Skeletal muscle tissue (tissue), 4 donors: Measurements from ENCODE around the gene MOV10L1. TPM values are rescaled to one million over a fixed set of nuclear protein-coding genes. Genes with fewer than 3 reads are reported as not detected.

Experiments
- H3K27ac ChIP-seq: one replicate; pipeline ENCODE4 v1.7.0; 2013; ENCODE audit warnings: mild to moderate bottlenecking, low read depth, low read length, inconsistent platforms
- H3K27me3 ChIP-seq, 3 donors: one replicate each; pipeline ENCODE4 v1.7.0; 2013; ENCODE audit warnings: low read length in 3 of 3; ENCODE audit not compliant: control insufficient read depth in 3 of 3, insufficient read depth in 3 of 3
- H3K36me3 ChIP-seq, 3 donors: one replicate each; pipeline ENCODE4 v1.7.0; 2013; ENCODE audit warnings: low read length in 3 of 3; ENCODE audit not compliant: control insufficient read depth in 3 of 3, insufficient read depth in 3 of 3
- H3K4me1 ChIP-seq, 3 donors: one replicate each; pipeline ENCODE4 v1.7.0; 2013; ENCODE audit warnings: low read length in 3 of 3, mild to moderate bottlenecking in 3 of 3; ENCODE audit not compliant: control insufficient read depth in 3 of 3, insufficient read depth in 3 of 3
- H3K4me3 ChIP-seq, 3 donors: one replicate each; pipeline ENCODE4 v1.7.0; 2013; ENCODE audit warnings: low read length in 3 of 3
- H3K9ac ChIP-seq, 3 donors: one replicate each; pipeline ENCODE4 v1.7.0; 2013; ENCODE audit warnings: low read length in 3 of 3, mild to moderate bottlenecking in 3 of 3, moderate library complexity in 2 of 3, low read depth in 1 of 3
- H3K9me3 ChIP-seq, 3 donors: one replicate each; pipeline ENCODE4 v1.7.0; 2013; ENCODE audit warnings: low read length in 3 of 3; ENCODE audit not compliant: control insufficient read depth in 3 of 3
- total RNA-seq: library from RNA; depleted of rRNA; stranded (reverse); fragments of >200 nt; gene quantifications from one replicate; pipeline ENCODE4 v1.2.3, GENCODE V29; 2014
- donor health status: Osteomylitis.

MOV10L1 gene
- total RNA-seq, 1 donor from 2014 or later = 2.1 TPM

DNA sequence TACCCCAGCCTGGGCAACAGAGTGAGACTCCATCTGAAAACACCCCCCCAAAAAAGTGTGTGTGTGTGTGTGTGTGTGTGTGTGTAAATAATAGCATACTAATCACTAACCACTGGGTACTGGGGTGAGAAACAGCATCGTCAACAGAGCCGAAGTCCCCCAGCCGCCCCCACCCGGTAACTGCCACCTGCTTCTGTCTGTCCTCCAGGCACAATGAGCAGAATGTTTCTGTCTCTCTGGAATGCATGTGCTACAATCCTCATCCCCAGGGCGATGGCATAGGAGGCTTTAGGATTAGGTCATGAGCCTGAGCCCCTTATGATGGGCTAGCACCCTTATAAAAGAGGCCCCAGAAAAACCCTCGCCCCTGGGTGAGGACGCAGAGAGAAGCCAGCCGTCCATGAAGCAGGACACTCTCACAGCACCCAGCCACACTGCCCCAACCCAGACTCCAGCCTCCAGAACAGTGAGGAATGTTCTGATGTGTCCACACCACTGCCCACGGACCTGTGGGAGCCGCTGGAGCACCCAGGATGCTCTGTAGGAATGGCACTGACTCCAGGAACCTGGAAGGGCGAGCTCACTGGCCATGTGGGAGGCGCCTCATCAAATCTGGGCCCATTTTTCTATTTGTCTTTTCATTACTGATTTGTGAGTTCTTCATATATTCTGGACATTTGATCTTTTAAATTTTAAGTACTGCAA is 41.6 kb upstream of the MOV10L1 start:
- H3K9ac ChIP-seq = no peak overlapping the region
- no peaks in the 10 kb centered on the region for H3K4me1 ChIP-seq
- peaks cover 0 to 2% (median 0%) of the 10 kb centered on the region in 3 donors for H3K9me3 ChIP-seq
- H3K4me3 ChIP-seq = no peak overlapping the region
- H3K27ac ChIP-seq = no peak overlapping the region
- H3K27me3 ChIP-seq = peaks cover 18 to 27% (median 24%) of the 10 kb centered on the region in 3 donors
- H3K36me3 ChIP-seq = no peaks in the 10 kb centered on the region

DNA sequence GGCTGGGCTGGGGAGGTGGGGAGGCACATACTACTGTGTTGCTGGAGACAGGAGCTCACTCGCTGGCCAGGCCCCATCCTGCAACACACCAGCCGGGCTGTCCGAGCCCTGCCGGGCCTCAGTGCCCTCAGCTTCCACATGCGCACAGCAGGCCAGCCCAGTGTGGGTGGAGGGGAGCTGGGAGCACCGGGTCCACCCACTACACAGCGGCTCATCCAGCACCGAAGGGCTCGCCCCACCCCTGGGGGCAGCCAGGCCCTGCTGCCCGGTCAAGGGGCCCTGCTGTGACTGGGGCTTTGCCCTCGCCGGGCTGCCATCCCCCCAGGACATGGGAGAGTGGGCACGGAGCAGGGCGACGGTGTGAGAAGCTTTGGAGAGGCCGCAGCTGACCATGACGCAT is 41.0 kb upstream of the MOV10L1 start:
- Histone ChIP-seq H3K4me1 (no peaks in the 10 kb centered on the region), H3K36me3 (no peaks in the 10 kb centered on the region), H3K27me3 (peaks cover 19 to 25% (median 24%) of the 10 kb centered on the region in 3 donors), H3K27ac (no peak overlapping the region), H3K4me3 (no peak overlapping the region), H3K9ac (no peak overlapping the region), H3K9me3 (peaks cover 2 to 3% (median 3%) of the 10 kb centered on the region in 3 donors)

DNA sequence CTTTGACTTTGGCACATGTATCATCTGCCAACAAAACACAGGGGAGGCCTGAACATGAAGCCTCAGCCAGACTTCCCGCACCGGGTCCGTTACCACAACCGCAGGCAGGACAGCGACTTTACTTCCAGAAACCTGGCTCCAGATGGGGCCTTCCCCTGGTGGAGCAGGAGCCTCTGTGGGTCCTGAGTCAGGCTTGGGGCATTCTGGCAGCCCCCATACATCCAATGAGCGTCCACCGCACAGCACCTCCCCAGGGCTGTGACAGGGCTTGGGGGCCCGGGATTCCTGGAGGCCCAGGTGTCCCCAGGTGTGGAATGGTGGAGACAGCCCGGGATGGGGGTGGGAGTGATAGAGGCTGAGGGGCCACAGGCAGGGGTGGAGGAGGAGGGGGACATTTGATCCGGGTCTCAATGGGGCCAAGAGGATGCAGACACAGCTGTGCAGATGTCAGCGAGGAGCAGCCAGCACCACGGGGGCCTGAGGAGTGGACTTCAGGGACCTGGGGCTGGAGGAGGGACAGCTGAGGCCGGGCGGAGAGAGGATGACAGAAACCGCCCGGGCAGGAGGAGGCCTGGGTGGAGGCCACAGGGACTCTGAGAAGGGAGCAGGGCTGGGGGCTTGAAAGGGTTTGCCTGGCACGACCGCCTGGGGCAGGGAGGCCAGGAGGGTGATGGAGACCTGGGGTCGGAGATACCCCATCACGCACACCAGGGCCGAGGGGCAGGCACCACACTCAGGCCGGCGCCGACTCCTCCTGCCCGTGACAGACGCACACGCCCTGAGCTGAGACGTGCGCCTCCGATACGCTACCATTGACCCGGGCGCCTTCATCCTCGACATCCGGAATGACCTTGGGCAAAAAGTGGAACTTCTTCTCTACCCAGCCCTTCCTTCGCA is 40.3 kb upstream of the MOV10L1 start:
- peaks cover 2 to 6% (median 3%) of the 10 kb centered on the region in 3 donors for H3K9me3 ChIP-seq
- H3K4me3 ChIP-seq = no peak overlapping the region
- peaks cover 20 to 27% (median 22%) of the 10 kb centered on the region in 3 donors for H3K27me3 ChIP-seq
- H3K4me1 ChIP-seq = no peaks in the 10 kb centered on the region
- no peaks in the 10 kb centered on the region for H3K36me3 ChIP-seq
- H3K27ac ChIP-seq = no peak overlapping the region
- H3K9ac ChIP-seq = no peak overlapping the region

DNA sequence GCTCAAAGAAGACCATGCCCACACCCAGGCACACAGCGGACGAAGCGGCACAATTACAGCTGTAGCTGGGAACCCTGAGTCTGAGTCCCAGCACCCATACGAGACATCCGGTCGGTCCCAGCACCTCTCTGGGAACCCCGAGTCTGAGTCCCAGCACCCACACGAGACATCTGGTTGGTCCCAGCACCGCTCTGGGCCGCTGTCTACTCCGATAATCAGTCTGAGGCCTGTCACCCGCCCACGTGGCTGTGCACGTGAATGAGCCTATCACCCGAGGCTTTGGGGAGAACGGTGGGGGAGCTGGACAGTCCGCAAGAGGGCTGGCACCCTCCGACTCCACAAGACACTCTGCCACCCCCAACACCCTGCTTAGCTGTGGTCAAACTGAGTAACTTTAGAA is 37.9 kb upstream of the MOV10L1 start:
- no peaks in the 10 kb centered on the region for H3K36me3 ChIP-seq
- H3K9me3 ChIP-seq = peaks cover 2 to 6% (median 3%) of the 10 kb centered on the region in 3 donors
- H3K9ac ChIP-seq = no peak overlapping the region
- no peak overlapping the region for H3K4me3 ChIP-seq
- no peaks in the 10 kb centered on the region for H3K4me1 ChIP-seq
- H3K27ac ChIP-seq = no peak overlapping the region
- H3K27me3 ChIP-seq = peaks cover 19 to 27% (median 27%) of the 10 kb centered on the region in 3 donors

DNA sequence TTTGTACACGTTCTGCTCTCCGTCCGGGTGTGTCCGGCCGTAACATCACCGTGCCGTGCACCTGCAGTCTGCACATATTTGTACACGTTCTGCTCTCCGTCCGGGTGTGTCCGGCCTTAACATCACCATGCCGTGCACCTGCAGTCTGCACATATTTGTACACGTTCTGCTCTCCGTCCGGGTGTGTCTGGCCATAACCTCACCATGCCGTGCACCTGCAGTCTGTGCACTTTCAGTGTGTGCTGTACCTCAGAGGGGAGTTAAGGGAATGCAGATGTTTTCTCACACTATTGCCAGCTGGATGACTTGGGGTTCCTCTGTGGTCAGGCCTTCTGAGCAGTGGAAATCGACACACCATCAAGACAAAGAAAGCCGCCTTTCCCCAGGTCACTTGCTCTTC is 35.9 kb upstream of the MOV10L1 start:
- Histone ChIP-seq H3K27me3 (peaks cover 27 to 34% (median 33%) of the 10 kb centered on the region in 3 donors), H3K9me3 (peaks cover 2 to 6% (median 3%) of the 10 kb centered on the region in 3 donors), H3K27ac (no peak overlapping the region), H3K4me1 (peaks cover 0 to 5% (median 2%) of the 10 kb centered on the region in 3 donors), H3K9ac (no peak overlapping the region), H3K36me3 (no peaks in the 10 kb centered on the region), H3K4me3 (no peak overlapping the region)

DNA sequence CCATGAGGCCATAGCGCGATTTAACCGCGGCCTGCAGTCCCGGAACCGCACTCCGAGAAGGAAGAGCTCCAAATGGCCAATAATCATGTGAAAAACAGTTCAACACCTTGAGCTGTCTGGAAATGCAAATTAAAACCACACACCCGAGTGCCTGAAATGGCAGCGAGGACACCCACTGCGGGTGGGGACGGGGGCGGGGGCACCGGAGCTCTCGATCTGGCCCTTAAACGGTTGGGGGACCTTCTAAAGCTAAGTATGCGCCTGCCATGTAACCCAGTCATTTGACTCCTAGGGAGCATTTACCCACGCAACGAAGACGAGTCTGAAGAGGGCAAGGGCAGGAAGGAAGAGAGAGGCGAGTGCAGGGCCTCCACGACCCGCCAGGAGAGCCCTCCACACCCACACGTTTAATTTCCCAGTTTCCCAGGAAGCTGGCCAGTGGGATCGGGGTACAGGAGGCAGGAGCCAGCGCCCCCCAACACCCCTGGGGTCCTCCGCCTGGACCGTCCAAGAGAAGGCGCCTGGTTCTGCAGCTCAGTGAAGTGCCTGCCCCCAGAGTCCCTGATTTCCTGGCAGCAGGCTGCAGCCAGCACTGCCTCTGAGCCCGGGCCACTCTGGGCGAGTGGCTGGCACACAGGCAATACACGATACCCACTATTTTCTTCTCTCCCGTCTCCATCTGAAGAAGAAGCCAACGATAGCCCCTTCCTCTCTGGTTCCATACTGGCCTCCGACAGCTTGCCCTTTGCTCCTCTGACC is 33.4 kb upstream of the MOV10L1 start:
- Histone ChIP-seq H3K4me1 (peaks cover 0 to 5% (median 2%) of the 10 kb centered on the region in 3 donors), H3K27ac (no peak overlapping the region), H3K36me3 (no peaks in the 10 kb centered on the region), H3K4me3 (no peak overlapping the region), H3K9me3 (peaks cover 2 to 6% (median 3%) of the 10 kb centered on the region in 3 donors), H3K9ac (no peak overlapping the region), H3K27me3 (peaks cover 29 to 54% (median 50%) of the 10 kb centered on the region in 3 donors)

DNA sequence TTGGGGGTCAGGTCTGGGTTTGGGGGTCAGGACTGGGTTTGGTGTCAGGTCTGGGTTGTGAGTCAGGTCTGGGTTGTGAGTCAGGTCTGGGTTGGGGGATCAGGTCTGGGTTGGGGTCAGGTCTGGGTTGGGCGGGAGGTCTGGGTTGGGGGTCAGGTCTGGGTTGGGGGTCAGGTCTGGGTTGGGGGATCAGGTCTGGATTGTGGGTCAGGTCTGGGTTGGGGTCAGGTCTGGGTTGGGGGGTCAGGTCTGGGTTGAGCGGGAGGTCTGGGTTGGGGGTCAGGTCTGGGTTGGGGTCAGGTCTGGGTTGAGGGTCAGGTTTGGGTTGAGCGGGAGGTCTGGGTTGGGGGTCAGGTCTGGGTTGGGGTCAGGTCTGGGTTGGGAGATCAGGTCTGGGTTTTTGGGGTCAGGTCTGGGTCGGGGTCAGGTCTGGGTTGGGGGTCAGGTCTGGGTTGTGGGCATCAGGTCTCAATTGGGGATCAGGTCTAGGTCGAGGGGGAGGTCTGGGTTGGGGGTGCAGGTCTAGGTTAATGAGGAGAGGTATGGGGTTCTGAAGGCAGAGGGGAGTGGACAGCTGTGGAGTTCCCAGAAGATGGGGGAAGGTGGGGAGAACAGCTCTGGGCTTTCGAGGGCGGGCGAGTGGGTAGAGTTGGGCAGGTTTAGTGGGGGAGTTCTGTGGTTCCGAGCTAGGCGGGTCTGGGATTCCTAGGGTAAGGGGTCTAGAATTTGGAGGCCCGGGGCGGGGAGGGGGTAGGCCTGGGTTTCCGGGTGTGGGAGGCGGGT is 32.3 kb upstream of the MOV10L1 start:
- Histone ChIP-seq H3K27me3 (peaks cover 24 to 56% (median 51%) of the 10 kb centered on the region in 3 donors), H3K4me1 (peaks cover 0 to 5% (median 2%) of the 10 kb centered on the region in 3 donors), H3K9ac (no peak overlapping the region)

DNA sequence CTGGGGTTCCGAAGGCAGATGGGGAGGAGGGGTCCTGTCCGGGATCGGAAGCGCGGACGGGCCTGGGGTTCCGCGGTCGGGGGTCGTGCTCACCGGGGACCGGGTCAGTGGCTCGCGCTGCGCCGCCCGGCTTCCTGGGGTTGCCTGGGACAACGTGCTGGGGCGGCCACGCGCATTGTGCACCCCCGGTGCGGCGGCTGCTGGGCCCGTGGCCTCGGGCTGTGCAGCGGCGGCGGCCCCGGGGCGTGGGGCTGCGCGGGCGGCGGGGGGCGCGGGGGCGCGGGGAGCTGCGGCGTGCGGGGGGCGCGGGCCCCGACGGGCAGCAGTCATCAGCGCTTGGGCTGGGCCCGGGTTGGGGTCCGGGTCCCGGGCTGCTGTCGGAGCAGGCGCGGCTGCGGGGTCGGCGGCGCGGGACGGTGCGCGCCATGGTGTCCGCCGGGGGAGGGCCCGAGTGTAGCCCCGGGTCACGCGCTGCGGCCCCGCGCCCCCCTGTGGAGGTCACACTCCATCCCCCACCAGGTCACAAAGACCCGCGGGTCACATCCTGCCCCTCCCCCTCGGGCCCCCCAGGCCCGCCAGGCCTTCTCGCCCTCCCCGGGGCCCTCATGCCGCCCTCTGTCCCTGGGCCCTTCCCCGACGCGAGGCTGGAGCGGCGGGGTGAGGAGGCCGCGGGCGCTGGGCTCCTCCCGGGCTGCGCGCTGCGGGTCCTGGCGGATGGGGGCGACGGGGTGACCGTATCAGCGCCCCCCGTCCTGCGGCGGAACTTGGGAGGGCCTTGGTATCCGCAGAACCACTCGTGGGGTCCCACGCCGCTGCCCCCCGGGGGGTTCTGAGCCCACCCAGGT is 31.5 kb upstream of the MOV10L1 start, which contains the start of gene TTLL8:
Gene TTLL8, minus strand, starts transcription at position 238 of the 845 bp plus-strand sequence.
- Histone ChIP-seq H3K4me1 (peaks cover 0 to 5% (median 2%) of the 10 kb centered on the region in 3 donors), H3K4me3 (no peak within 1 kb of the TSS), H3K27ac (no peak within 1 kb of the TSS), H3K9me3 (peaks cover 0 to 6% (median 3%) of the 10 kb centered on the region in 3 donors), H3K27me3 (peaks cover 24 to 56% (median 51%) of the 10 kb centered on the region in 3 donors), H3K36me3 (no peaks in the 10 kb centered on the region), H3K9ac (no peak within 1 kb of the TSS)

More for the DNA sequence above, 32.3 kb upstream of the MOV10L1 start:
- Histone ChIP-seq H3K9me3 (peaks cover 2 to 6% (median 3%) of the 10 kb centered on the region in 3 donors), H3K4me3 (no peak overlapping the region), H3K36me3 (no peaks in the 10 kb centered on the region), H3K27ac (no peak overlapping the region)
